Hematopoietic multipotent progenitor cell treated with erythropoietin and hydrocortisone succinate and interleukin-3 and kit ligand, for 4 days (in vitro differentiated cells): ENCODE results near the gene CELSR1.
"Not testable (repeated sequence)": the region's sequence is repeated elsewhere in the genome, so short reads cannot be mapped to it uniquely, and the experiment has no call there.

ENCODE experiments used
- DNase-seq: peaks from one replicate; pipeline ENCODE4 v3.0.0-alpha.2; 2015

CELSR1 gene

GRCh38 chr22:46415776-46416519 lies 121.5 kb downstream of the CELSR1 start:
- no peak for DNase-seq

GRCh38 chr22:46414704-46415103 lies 122.7 kb downstream of the CELSR1 start:
- no peak for DNase-seq

GRCh38 chr22:46413725-46414379 lies 123.6 kb downstream of the CELSR1 start:
- DNase-seq, result no peak

- no peak for DNase-seq
Measured at GRCh38 chr22:46411347-46411746, 126.1 kb downstream of the CELSR1 start.

- DNase-seq, result no peak
Measured at GRCh38 chr22:46410291-46410808, 127.1 kb downstream of the CELSR1 start.

GRCh38 chr22:46409631-46410210 lies 127.7 kb downstream of the CELSR1 start:
- DNase-seq, result no peak

GRCh38 chr22:46408568-46409506 lies 128.6 kb downstream of the CELSR1 start:
- DNase-seq, result no peak

GRCh38 chr22:46407748-46408147 lies 129.7 kb downstream of the CELSR1 start:
- no peak for DNase-seq

- no peak for DNase-seq
Measured at GRCh38 chr22:46406791-46407190, 130.6 kb downstream of the CELSR1 start.

GRCh38 chr22:46406349-46406748 lies 131.1 kb downstream of the CELSR1 start:
- DNase-seq, result no peak

- DNase-seq, result no peak
Measured at GRCh38 chr22:46405901-46406300, 131.5 kb downstream of the CELSR1 start.

- not testable (repeated sequence) for DNase-seq
Measured at GRCh38 chr22:46403880-46404279, 133.5 kb downstream of the CELSR1 start.

GRCh38 chr22:46402505-46402904 lies 134.9 kb downstream of the CELSR1 start:
- DNase-seq, result no peak

- no peak for DNase-seq
Measured at GRCh38 chr22:46401370-46401769, 136.1 kb downstream of the CELSR1 start.

GRCh38 chr22:46399251-46400024 lies 138.0 kb downstream of the CELSR1 start:
- DNase-seq, result no peak

GRCh38 chr22:46397951-46398350 lies 139.5 kb downstream of the CELSR1 start:
- DNase-seq, result no peak

GRCh38 chr22:46397514-46397913 lies 139.9 kb downstream of the CELSR1 start:
- DNase-seq, result no peak

GRCh38 chr22:46397049-46397448 lies 140.4 kb downstream of the CELSR1 start:
- not testable (repeated sequence) for DNase-seq

GRCh38 chr22:46395145-46395544 lies 142.3 kb downstream of the CELSR1 start:
- DNase-seq, result no peak

GRCh38 chr22:46394622-46395021 lies 142.8 kb downstream of the CELSR1 start:
- no peak for DNase-seq

- DNase-seq, result no peak
Measured at GRCh38 chr22:46393873-46394272, 143.5 kb downstream of the CELSR1 start.
